HG03060 (cell line): Measurements from ENCODE around the gene GALNT17.

Experiments used
- ATAC-seq: cut with Tn5 transposase; IDR thresholded peaks from one replicate; pipeline ENCODE4 v1.9.1; 2021; ENCODE audit warnings: low read depth, moderate number of reproducible peaks; ENCODE audit not compliant: unreplicated experiment

GALNT17 gene

DNA sequence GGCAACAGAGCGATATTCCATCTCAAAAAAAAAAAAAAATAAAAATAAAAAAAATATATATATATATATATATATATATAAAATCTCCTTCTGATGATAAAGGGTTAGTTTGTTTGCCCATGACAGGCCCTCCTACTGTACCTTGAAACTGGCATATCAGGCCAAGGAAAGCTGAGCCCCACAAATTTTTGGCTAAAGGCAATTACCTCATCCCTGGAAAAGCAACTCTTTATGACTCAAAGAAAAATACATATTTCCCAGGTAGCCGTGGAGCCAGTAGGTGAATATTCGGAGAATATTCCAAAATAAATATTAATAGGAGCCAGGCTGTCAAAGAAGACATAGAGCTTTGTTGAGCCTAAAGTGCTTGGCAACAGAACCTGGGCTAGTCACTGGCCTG lies 245.1 kb downstream of the GALNT17 start:
- ATAC-seq = no peak

DNA sequence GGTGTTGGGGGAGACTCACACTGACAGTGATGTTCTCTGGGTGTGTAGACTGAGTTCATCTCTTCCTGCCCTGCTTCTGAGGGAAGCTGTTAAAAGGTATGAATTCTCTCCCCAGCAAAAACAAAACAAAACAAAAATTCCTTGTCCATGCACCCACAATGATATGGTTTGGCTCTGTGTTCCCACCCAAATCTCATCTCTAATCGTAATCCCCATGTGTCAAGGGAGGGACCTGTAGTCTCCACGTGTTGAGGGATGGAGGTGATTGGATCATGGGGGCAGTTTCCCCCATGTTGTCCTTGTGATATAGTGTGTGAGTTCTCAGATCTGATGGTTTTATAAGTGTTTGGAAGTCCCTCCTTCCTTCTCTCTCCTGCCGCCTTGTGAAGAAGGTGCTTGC lies 245.5 kb downstream of the GALNT17 start:
- no peak for ATAC-seq

DNA sequence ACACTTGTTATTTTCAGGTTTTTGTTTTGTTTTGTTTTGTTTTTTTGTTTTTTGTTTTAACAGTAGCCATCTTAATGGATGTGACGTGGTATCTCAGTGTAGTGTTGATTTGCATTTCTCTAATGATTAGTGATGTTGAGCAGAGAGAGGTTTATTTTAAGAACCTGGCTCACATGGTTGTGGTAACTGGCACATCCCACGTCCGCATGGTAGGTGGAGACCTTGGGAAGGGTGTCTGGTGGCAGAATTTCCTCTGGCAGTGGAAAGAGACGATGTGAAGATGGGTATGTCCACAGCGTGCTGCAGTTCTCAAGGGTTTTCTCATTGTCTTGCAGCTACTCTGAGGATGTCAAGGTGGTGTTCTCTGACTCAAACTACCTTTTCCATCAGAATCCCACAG lies 252.2 kb downstream of the GALNT17 start:
- ATAC-seq = no peak

DNA sequence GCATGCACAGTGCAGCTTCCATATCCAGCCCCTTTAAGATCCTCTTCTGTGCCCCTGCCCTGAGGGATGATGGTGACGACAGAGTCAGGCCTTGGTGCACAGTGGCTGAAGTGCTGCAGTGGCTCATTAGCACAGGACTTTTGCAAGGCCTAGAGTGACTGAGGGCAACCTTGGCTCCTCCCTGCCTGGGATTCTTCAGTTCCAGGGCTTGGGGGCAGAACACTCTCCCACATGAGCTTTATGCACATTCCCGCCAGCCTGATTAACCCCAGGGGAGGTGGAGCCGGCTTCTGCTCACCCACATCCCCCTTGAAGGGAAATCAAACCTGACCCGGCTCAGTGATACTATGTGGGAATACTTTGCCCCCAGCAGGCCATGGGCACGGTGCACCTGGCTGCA lies 253.4 kb downstream of the GALNT17 start:
- ATAC-seq = no peak

DNA sequence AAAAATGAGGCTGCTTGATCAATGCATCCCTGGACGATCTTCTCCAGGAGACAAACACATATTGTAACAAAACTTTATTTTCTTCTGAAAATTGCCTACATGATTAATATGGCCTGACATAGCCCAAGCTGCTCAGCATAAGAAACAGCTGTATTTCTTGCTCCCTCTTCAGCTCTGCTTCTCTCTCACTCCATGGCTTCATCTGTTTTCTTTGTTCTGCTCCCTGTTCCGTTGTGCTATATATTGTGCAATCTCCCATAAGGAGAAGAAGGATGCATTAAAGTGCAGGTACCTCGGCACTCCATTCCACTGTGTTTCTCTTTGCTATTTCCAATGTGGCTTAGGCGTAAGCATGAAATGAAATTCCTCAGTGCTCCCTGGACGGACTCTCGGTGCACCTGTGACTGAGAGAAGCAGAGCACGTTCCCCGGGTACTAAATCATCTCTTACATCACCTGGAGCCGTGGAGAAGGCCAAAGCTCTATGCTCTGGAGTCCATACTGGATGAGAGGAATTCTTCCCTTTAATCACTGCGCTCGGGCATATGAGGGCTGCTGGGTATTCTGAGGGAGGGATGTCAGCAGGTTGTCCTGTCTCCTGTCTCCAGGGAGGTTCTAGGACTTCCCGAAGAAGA lies 254.3 kb downstream of the GALNT17 start:
- no peak for ATAC-seq

DNA sequence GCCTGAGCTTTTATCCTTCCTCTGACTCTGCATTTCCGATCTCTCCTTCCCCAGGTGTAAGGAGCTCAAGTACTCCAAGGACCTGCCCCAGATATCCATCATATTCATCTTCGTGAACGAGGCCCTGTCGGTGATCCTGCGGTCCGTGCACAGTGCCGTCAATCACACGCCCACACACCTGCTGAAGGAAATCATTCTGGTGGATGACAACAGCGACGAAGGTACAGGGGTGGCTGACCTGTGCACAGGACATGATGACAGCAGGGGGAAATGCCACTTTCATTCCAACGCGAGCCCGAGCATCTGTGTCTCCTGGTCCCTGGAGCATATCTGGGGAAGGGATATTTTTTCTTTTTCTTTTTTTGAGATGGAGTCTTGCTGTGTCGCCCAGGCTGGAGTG lies 256.2 kb downstream of the GALNT17 start:
- no peak for ATAC-seq

DNA sequence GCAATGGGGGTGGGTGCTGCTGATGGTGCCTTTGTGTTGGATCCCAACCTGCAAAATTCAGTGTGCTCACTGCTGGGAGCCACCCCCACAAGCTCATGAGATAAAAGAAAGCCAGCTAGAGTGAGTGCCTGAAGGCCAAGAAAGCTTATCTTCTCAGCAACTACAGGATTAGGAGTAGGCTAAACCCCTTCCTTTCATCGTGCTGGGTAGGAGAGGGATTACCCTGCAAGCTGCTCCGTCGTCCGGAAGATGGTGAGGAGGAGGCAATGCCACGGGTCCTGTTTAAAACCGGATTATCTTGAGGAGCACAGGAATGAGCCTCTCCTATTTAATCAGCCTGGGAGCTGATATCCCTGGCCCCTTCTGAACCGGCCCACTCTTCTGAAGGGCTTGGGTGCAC lies 258.0 kb downstream of the GALNT17 start:
- ATAC-seq = no peak

DNA sequence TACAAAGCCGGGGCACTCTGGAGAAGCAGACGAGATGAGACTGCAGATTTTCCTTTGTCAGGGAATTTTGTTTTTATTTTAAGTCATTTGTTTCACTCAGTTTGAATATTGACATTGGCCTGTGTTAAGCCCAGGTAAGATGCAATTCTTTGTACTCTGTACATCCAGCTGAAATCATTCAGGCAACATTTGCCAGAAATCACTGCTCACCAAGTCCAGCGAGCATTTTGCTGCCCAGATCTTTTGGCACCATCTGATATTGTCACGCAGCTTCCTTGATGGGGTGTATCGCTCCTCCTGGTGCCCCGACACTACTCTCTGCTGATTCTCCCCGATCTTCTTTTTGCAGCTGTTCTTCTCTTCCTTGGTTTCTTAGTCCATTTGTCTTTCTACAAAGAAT lies 261.7 kb downstream of the GALNT17 start:
- no peak for ATAC-seq

DNA sequence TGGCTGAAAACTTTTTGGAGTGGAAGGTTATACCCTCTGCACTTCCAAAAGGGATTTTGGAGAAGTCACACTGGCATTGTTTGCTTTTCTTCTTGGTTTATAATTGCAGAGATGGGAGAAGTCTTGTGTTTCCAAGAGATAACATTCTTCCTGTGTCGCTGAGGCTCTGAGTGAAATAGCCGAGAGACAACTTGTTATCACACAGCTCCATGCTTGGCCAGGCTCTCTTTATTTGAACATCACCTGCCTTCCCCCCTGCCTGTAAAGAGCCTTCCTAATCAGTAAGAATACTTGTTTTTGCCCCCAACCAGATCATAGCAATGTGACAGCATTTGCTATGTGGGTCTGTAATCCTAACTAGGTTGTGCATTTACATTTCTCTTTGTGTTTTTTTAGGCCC lies 270.7 kb downstream of the GALNT17 start:
- ATAC-seq = no peak

DNA sequence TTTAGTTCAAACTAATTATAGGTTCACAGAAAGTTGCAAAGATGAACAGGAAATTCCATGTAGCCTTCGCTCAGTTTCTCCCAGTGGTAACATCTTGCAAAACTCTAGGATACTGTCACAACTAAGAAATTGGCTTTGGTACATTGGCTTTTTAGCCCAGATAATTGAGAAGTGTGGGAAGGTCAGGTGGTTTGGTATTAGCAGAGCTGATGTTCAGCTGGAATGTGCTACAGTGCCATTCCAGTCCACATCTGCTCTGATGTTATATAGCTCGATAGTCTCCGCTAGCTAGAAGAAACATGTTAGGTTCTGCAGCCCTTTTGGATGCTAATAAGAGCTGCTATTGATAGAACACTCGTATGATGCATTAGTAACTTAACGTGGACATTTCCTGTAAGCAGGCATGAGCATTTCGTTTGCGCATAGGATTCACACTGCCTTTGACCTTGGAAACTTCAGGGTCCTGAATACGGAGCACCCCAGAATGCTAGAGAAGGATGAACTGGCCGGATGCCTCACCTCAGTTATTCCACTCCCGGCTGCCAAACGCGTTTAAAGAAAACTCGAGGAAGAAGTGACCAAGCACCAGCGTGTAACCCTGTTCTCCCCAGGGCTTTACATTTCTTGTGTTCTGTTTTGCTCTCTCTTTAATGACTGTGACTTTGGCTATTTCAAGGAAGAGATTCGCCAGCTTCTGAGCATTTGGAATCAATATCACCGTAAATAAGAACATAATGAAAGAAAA lies 271.4 kb downstream of the GALNT17 start:
- no peak for ATAC-seq

DNA sequence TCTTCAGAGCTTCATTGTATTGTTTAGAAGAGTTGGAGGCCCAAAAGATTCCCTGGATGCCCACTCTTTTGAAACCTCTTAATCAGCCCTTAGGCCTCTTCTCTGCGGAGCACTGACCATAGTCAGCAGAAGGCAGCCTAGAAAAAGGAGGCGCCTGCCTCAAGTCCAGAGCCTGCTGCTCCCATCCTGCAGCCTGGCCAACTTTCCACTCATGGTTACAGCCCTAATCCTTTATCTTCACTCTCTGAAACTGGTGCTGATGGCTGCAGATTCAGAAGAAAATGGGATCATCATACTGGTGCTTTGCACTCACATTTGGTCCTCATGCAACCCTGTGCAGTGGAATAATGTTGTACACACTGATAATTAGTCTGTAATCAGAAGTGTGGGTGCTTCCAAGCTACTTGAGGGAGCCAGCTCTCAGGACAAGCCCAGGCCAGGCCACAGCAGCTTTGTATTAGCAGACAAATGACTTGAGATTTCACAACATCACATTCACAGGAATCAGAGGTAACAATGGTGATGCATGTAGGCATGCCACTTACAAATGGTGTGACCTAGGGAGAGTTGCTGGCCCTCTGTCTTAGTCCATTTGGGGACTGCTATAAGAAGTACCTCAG lies 272.9 kb downstream of the GALNT17 start:
- no peak for ATAC-seq

DNA sequence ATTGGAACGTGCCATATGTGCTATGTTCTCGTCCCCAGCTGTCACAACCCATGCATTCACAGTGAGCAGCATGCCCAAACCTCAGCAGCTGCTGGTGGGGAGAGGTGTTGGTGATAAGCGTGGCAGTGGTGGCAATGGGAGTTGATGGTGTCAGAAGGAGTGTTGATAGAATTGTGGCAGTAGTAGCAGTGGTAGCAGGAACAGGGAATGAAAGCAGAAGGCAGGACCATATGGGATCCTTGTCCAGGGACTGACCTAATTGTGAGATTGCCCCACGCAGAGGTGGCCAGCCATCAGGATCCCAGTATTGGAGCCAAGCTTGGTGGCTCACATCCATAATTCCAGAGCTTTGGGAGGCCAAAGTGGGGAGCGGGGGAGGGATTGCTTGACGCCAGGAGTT lies 276.3 kb downstream of the GALNT17 start:
- no peak for ATAC-seq

DNA sequence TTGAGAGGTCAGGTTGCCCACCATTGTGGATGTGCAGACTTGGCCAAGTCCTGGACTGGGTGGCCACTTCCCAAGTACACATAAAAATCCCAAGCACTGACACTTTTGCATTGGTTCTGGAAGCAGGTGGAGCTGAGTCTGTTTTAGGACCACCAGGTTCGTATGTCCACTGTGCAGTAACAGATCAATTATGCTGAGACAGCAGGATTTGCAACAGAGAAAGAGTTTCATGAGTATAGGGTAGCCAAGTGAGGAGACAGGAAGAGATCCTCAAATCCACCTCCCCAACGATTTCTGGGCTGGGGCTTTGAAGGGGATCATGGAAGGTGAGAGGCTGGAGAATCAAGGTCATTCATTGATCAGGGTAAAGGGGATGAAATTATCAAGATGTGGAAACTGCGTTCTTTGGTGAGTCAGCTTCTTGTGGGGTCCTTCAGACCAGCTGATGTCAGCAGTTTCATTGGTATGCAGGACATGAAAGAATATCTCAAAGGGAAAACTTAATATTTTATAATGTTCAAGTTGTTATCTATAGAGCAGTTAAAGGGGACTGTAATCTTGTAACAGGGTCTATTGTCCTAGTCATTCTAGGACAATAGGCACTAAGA lies 277.7 kb downstream of the GALNT17 start:
- no peak for ATAC-seq

DNA sequence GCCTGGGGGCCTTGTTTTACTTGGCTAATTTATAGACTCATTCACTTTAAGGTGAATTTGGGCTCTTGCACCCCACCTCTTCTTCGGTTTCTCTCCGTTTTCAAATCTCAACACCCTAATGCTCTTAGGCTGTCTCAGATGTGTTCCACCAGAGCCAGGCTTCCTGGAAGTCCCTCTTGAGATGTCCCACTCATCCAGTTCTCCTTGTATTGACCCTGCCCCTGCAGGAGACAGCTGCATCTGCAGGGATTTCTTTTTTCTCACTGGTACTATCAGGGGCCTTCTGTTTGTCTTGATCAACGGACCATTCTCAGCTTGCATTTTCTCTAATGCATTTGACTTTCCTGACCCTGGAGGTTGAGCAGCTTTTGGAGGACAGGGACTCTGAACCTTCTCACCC lies 279.5 kb downstream of the GALNT17 start:
- no peak for ATAC-seq

DNA sequence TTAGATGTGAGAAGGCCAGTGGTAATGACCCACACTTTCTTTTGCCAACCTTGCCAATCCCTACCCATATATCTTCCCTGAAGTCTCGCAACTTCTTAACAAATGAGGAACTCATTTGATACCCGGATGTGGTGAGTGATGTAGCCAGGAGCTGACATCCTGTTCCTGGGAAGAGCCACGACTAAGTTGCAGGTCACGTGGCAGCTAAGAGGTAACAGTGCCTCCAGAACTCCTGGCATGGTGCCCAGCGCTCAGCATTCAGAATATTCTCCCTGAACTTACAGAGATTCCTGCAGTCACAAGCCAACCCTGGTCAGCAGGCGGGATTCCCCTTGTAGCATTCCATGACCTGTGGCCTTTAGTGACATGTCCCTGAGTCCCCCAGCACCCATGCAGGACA lies 282.5 kb downstream of the GALNT17 start:
- ATAC-seq = no peak

DNA sequence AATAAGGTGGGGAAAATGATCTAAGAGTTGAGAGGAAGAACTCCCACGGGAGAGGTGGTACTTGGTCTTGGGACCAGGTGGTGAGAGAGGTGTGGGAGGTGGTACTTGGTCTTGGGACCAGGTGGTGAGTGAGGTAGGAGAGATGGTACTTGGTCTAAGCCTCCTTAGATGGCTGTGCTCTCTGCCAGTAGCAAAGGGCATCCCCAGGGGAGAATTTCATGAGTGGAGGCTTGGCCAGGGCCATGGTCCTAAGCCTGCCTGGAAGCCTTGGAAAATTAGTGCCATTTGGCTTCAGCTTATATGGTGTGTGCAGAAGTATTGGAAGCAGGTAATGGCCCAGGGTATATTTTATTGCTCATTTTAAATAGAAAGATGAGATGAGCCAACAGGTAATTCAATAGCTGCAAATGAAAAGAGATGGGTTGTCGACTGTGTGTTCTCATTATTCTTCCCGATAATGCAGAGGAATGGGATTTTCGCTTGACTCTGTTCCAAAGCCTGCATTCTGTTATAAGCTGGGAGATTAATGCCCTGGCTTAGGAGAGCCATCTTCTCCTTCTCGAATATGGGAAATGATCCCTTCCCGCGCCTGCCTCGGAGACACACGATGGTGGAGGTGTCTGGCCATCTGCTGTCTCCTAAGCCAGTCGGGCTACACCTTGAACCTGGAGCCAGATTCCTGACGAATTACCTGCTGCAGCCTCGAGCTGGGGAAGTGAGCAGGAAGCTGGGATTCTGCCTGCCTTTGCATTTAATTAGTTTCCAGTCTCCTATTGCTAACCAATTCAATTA lies 287.8 kb downstream of the GALNT17 start:
- no peak for ATAC-seq

DNA sequence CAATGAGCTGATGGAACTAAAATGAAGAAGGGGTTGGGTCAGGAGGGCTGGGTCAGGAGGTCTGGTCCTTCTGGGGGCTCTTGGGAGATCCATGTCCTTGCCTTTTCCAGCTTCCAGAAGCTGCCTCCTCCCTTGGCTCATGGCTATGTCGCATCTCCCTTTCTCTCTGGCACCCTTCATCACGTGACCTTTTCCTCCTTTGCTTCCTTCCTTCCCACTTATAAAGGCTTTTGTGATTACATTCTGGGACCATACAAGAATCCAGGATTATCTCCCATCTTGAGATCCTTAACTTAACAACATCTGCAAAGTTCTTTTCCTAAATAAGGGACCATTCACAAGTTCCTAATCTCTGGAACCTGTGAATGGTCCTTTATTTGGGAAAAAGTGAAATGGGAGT lies 290.2 kb downstream of the GALNT17 start:
- no peak for ATAC-seq

DNA sequence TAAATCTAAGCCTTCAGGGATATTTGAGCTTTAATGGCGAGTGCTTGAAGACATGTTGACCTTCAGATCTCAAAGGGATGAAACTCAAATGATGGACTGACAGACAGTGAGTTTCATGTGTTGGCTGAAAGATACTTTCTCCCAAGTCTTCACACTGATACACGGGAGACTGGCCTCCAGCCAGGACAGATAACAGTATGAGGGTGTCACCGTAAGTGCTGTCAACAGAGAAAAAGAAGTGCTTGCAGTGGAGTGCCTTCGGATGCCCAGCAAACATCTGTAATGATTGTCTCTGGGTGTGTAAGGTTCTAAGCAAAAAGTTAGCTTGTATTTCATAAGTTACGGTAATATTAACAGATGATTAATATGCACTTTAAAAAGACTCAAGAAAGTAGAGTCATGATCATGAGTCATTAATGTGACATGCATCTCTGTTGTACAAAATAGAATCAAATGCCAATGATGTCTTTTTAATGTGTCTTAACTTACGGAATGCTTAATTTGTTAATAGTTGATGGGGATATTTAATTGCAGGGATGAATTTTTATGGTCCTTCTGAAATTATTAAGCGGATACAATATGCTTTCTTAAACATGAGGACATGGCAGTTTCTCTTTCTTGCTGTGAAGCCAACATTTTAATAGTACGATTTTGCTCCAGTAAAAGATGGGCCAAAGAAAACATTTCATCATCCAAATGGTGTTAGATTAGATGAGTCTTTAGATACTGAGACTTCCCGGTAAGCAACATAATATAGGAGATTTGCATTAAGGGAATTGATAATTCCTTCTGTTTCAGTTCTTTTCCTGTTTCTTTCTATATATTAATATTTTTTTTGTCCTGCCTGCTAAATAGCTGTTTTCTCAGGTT lies 292.5 kb downstream of the GALNT17 start:
- ATAC-seq = no peak

DNA sequence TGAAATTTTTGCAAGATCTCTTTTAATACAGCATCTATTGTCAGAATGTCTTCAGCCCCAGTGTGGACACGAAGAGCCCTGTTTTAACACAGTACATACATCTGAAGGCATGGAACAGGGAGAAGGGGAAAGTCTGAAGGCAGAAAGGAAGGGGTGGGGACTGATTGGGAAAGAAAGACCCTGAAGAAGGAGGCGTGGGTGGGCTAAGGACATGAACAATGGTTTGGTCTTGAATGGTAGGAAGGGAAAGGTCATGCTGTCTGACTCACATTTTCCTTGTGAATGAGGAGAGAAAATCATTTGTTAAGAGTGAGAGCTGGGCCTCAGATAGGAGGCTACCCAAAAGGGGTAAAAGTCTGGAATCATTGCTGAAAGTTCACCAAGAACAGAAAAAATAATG lies 297.1 kb downstream of the GALNT17 start:
- no peak for ATAC-seq

DNA sequence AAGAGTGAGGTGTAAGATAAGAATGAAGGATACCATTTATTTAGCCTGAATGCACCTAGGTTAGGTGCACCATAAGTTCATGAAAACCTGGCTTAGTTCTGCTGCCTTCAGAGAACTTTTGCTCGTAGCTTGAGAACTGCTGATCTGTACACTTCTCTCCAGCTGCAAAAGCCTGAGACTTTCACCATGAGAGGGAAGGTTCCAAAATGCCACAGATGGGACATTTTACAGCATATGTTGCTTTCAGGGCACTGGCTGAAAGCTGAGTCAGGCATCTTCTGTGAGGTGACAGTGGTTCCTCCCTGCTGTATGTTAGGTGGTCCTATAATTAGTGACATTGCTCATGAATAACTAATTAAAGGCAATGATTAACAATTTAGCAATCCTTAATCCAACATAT lies 298.3 kb downstream of the GALNT17 start:
- no peak for ATAC-seq
